Stimulated activated CD4-positive, alpha-beta T cell treated with anti-CD3 and anti-CD28 coated beads, Interleukin-4, amount 100 ng/mL, for 24 hours (primary cell): ENCODE results near the gene PTK7.
A peak's percentile ranks its signal among the peaks of the same experiment; 100 is the strongest.
"Not testable (repeated sequence)": the region's sequence is repeated elsewhere in the genome, so short reads cannot be mapped to it uniquely, and the experiment has no call there.

Experiments used
- DNase-seq: peaks from one replicate; pipeline ENCODE4 v3.0.0-alpha.2; 2020

PTK7 gene

GRCh38 chr6:43054206-43054943 is 21.7 kb upstream of the PTK7 start:
- DNase-seq = no peak

DNA sequence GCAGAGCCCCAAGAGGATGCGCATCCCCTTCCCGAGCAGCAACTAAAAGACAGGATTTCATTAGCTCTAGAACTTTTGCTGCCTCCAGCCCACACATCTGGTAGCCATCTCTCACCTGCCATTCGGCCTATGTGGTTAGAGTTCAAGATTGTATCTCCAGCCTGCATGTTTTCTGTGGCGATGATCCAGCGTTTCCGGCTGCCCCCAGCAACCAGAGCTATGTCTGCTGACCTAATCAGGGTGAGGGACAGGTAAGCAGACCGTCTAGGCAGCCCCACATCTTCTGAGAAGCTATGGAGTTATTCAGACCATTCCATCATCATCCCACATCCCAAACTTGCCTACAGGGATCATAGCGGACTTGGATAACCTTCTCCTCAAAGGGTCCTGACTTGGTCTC is 20.1 kb upstream of the PTK7 start:
- DNase-seq = no peak

- DNase-seq = no peak
These were observed 17.6 kb upstream of the PTK7 start for GRCh38 chr6:43058531-43058930.

DNA sequence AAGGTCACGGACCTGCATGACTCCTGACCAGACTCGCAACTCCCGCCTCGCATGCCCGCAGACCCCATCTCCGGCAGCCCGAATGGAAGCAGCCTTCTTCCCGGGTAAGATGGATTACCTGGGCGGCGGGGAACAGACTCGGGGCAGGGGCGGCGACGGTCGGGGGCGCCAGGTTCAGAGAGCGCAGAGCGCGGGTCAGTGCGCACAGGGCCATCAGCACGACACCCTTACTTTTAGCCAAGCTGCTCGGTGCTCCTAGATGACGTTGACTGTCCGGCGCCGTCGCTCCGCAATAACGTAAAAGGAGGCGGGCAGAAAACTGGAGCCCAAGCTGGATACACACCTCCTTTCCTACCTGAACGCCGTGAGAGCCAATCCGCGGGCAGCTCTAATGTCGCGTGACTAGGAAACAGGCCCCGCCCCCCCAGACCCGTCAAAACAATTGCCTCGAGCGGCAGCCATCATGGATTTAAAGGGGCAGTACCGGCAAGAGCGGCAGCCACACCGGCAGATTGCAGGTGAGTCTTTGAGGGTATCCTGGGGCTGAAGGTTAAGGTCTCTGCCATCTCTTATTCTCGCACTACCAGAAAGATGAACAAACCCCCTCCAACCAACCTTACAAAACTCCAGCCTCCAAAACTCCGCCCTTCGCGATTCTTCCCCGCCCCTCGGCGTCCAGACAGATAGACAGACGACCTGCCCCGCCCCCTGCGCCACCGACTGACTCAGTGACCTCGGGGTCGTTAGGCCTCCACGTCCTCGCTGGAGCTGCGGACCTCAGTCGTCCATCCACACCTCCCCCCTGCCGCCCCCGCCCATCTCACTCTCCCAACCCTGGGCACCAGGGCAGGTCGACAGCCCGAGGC is 16.7 kb upstream of the PTK7 start, which contains the start of the genes KLC4 and MRPL2:
Gene KLC4, plus strand, starts transcription at position 464 of the 866 bp plus-strand sequence. CDS start 1,705 bp downstream, outside the sequence.
Gene MRPL2, minus strand, starts transcription at position 267 of the 866 bp plus-strand sequence. Its CDS starts 53 bp downstream, at position 214.
- DNase-seq = peak; percentile 97

DNA sequence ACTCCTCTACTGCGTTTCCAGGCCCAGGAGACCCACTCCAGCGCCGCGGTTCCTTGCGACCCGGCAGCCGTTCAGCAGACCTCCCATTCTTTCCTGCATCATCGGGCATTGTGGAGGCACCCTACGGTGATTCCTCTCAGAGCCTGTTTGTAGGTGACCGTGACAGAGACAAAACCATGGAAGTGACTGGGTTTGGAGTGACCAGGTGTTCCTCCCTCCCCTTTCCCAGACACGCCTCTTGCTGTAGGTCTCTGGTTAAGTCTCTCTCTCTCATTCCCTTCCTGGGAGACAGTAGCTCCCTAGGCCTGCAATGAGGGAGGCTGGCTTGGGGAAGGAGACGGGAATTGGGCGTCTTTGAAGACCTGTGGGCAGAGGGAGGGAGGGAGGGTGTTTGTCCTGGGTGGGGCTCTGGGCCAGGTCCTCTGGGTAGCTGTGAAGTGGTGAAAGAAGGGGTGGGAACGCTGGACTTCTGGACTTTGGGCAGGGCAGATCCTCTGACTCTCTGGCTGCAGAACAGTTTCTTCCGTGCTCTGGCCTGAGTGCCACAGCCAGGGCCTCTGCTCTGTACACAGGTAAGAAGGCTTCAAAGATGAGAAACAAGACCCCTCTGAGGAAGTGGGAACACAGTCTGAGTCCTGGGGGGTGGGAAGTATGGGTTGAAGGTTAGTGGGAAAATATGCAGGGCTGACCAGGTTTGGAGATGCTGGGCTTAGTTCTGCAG is 15.9 kb upstream of the PTK7 start:
- no peak for DNase-seq

DNA sequence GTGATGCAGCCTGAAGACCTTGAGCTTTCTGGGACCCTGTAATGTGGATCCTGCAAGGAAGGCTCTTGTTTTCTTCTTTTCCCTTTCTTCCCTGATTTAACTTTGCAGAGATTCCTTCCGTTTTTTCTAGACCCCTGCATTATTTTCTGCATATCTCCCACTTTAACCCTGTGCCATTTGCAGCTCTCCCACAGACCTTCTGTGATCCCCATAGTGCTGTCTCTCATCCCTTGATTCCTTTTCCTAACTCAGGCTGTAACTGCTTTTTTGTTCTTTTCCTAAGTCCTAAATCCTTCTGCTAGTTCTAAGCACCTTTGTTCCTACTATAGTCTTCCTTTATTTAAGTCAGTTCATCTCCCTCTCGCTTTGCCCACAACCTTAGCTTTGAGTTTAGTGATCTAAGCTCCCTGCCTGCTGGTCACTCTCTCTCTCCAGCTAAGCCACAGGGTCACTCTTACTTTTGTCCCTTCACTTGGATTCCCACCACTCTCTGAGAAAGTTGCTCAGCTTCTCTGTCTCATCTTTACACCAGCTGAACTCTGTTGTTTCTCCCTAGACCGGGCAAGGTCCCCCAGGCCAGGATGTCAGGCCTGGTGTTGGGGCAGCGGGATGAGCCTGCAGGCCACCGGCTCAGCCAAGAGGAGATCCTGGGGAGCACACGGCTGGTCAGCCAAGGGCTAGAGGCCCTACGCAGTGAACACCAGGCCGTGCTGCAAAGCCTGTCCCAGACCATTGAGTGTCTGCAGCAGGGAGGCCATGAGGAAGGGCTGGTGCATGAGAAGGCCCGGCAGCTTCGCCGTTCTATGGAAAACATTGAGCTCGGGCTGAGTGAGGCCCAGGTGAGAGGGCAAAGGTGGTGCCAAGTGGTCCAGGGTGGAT is 15.1 kb upstream of the PTK7 start:
- DNase-seq = no peak

GRCh38 chr6:43061861-43062260 is 14.3 kb upstream of the PTK7 start:
- DNase-seq = no peak

DNA sequence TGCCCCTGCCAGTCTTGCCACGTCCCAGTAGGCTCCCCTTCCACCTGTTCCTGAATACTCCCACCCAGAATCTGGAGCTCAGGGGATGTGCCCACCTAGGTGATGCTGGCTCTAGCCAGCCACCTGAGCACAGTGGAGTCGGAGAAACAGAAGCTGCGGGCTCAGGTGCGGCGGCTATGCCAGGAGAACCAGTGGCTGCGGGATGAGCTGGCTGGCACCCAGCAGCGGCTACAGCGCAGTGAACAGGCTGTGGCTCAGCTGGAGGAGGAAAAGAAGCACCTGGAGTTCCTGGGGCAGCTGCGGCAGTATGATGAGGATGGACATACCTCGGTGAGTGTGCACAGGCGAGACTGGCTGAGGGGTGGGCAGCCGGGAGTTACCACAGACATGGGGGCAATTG is 13.3 kb upstream of the PTK7 start:
- DNase-seq = no peak

- no peak for DNase-seq
These were observed 6.0 kb upstream of the PTK7 start for GRCh38 chr6:43070028-43070632.

- no peak for DNase-seq
These were observed 1.1 kb upstream of the PTK7 start for GRCh38 chr6:43074847-43075669.

GRCh38 chr6:43076464-43077332 is 584 bp downstream of the PTK7 start:
- DNase-seq = no peak

- no peak for DNase-seq
These were observed 1.3 kb downstream of the PTK7 start for GRCh38 chr6:43077333-43077809.

GRCh38 chr6:43077981-43078511 is 1.9 kb downstream of the PTK7 start:
- no peak for DNase-seq

- DNase-seq = no peak
These were observed 2.6 kb downstream of the PTK7 start for GRCh38 chr6:43078691-43079090.

DNA sequence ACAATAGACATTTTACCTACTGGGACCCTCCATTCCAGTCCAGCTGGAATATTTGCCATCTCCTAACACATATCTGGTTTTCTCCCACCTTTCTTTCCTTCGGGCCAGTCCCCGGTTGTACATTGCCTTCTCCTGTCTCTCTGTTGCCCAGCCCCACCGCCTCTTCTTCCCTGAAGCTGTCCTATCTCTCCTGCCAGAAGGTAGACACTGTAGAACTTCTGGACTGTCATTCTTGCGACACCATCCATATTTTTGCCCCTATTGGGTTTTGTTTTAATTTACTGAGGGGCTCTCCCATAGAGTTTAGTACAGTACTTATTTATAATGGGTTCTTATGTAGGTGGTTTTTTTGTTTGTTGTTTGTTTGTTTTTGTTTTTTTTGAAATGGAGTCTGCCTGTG is 4.9 kb downstream of the PTK7 start:
- no peak for DNase-seq

DNA sequence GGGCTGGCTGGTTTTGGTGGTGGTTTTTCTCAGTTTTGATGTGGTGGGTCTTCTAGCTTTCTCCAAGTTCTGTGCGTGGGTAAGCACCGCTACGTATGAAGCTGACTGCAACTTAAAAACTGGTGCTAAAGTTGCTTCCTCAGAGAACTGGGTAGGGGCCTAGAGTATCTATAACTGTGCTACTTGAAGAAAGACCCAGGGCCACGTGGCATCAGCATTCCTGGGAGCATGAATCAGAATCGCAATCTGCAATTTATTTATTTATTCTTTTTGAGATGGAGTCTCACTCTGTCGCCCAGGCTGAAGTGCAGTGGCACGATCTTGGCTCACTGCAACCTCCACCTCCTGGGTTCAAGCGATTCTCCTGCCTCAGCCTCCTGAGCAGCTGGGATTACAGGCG is 5.8 kb downstream of the PTK7 start:
- DNase-seq = not testable (repeated sequence)

DNA sequence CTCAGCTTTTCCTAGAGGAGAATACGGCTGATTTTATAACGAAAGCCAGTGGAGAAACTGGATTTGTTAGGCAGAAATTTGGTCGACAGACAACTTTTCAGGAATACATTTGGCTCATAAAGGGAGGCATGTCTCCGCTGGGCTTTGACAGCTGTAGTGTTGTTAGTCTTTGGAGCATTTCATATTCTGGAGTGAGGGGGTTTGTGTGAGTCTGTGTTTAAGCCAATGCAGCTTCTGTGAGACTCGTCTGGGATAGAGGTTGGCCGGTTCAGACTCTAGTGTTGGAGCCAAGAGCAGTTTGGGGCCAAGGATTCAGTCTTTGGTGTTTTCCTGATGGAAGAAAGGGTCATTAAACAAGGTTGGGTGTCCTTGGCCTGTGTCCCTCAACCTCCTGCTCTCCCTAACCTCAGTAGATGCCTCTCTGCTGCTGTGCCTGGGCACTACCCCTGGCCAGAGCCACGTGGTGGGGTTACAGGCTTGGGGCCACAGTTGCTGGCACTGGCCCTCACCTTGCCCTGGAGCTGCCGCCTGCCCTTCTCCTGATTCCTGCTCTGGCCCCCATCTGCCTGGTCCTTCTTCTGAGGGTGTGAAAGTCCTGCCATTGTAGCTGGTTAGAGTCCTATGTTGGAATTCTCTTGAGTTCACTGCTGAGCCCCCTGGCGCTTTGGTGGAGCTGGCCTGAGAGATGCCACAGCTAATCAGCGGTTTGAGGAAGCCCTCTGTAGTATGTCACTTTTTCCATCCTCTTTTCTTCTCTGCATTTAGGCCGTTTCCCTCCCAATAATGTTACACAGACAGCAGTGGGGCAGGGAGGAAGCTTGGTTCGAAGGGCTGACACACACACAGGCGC is 6.9 kb downstream of the PTK7 start:
- no peak for DNase-seq

DNA sequence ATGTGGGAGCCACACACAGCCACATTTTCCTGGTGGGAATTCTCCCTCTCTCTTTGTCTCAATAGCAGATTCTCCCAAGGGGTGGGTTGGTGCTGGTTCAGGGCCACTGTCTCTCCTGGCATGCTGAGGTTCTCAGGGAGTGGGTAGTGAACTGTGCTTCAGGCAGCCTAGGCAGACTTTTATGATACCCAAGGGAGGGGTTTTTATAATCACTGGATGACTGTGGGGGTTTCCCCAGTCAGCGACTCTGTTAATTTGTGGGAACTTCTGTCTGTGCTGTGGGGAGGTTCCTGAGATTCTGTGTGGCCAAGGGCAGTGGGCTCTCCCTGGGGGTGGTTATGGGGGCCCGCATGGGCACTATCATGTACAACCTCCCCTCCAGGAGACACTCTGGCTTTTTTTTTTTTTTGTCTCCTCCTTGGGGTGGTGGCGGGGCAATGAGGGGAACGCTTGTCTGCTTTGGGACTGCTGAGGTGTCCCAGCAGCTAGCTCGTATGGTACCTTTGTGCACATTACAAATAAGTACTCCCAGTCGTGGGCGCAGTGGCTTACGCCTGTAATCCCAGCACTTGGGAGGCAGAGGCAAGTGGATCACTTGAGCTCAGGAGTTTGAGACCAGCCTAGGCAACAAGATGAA is 10.0 kb downstream of the PTK7 start:
- peak; percentile 20 for DNase-seq
